K562 (cell line): Measurements from ENCODE around the gene UNC13A. TPM values are rescaled to one million over a fixed set of nuclear protein-coding genes. Genes with fewer than 3 reads are reported as not detected.

ENCODE experiments used
- ESRRA ChIP-seq: fragments of 450-650 bp; IDR thresholded peaks from 2 replicates; pipeline ENCODE4 v1.6.1; 2014; ENCODE audit warnings: low read depth, mild to moderate bottlenecking, moderate library complexity, borderline replicate concordance
- ETV6 ChIP-seq, 3 experiments: fragments of 150-350 bp in 1 of 3; sonication (generic) in 1 of 3; formaldehyde crosslinking in 1 of 3; IDR thresholded peaks; 2 replicates each; pipeline versions ENCODE4 v1.6.1 to v1.8.0; 2014 to 2022; ENCODE audit warnings: borderline replicate concordance in 2 of 3, low read depth in 2 of 3, antibody characterized with exemption in 1 of 3, low read length in 1 of 3, mild to moderate bottlenecking in 1 of 3, missing genetic modification reagents in 1 of 3
- FIP1L1 ChIP-seq: fragments of 200-400 bp; formaldehyde crosslinking; IDR thresholded peaks from 2 replicates; pipeline ENCODE4 v1.6.1; 2018; ENCODE audit warnings: mild to moderate bottlenecking, low read depth, low read length; ENCODE audit not compliant: poor library complexity, severe bottlenecking
- KAT2B ChIP-seq: IDR thresholded peaks from one replicate; pipeline ENCODE4 v1.6.1; 2012; ENCODE audit warnings: low read depth, mild to moderate bottlenecking, control low read depth, inconsistent platforms, low read length, moderate library complexity
- MECOM ChIP-seq: fragments of 250-450 bp; sonication (Bioruptor Pico); IDR thresholded peaks from 2 replicates; pipeline ENCODE4 v1.8.0; 2022; ENCODE audit warnings: inconsistent platforms
- RBM39 ChIP-seq: fragments of 200-400 bp; formaldehyde crosslinking; optimal IDR thresholded peaks from 2 replicates; pipeline ENCODE3; 2018; ENCODE audit warnings: low read depth, low read length
- SAP30 ChIP-seq: fragments of 200-600 bp; sonication (generic); IDR thresholded peaks from 2 replicates; pipeline ENCODE4 v1.6.1; 2012; ENCODE audit warnings: borderline replicate concordance, low read depth, mild to moderate bottlenecking, moderate library complexity, low read length, control low read depth, inconsistent platforms; ENCODE audit not compliant: insufficient read depth, poor library complexity, severe bottlenecking
- ZNF184 ChIP-seq: sonication (generic); formaldehyde crosslinking; IDR thresholded peaks from 2 replicates; pipeline ENCODE4 v1.5.0; 2020; ENCODE audit warnings: missing genetic modification reagents
- ZNF197 ChIP-seq: fragments of 200-800 bp; sonication (Bioruptor generic); IDR thresholded peaks from 2 replicates; pipeline ENCODE4 v1.6.1; 2016; ENCODE audit warnings: low read depth, missing genetic modification characterization, missing compliant biosample characterization
- ZNF274 ChIP-seq: IDR thresholded peaks from 2 replicates; pipeline ENCODE4 v1.6.1; 2011; ENCODE audit warnings: low read depth, mild to moderate bottlenecking, low read length, moderate library complexity, borderline replicate concordance
- ZNF3 ChIP-seq: fragments of 250-450 bp; sonication (Bioruptor Pico); IDR thresholded peaks from 2 replicates; pipeline ENCODE4 v1.5.0; 2021; ENCODE audit warnings: mild to moderate bottlenecking, moderate library complexity
- ZNF316 ChIP-seq: fragments of 450-650 bp; IDR thresholded peaks from 2 replicates; pipeline ENCODE4 v1.6.1; 2016
- ZNF668 ChIP-seq: fragments of 250-450 bp; sonication (Bioruptor Pico); IDR thresholded peaks from 2 replicates; pipeline ENCODE4 v1.8.0; 2022; ENCODE audit warnings: mild to moderate bottlenecking, inconsistent platforms
- ZNF76 ChIP-seq: fragments of 250-450 bp; sonication (Bioruptor Pico); IDR thresholded peaks from 2 replicates; pipeline ENCODE4 v1.4.0; 2020; ENCODE audit warnings: mild to moderate bottlenecking, moderate library complexity, borderline replicate concordance
- polyA plus RNA-seq, 8 experiments: library from polyadenylated mRNA; depleted of rRNA in 4 of 8; stranded (reverse) in 5 of 8; unstranded in 3 of 8; fragments of >200 nt; fragmentation: Nextera tagmentation in 2 of 8; fragmentation: Illumina TruSeq in 1 of 8; extraction: Ambion mirVana in 2 of 8; extraction: Trizol in 1 of 8; gene quantifications; 2 replicates each; pipeline versions ENCODE4 v1.2.1 to v1.2.3, GENCODE V29; 2011 to 2014; ENCODE audit warnings: inconsistent platforms in 1 of 8, missing spikeins in 1 of 8
- total RNA-seq, 7 experiments: library from RNA; depleted of rRNA in 6 of 7; stranded (reverse); fragments of >200 nt in 6 of 7; fragmentation: Illumina TruSeq in 2 of 7; extraction: Trizol in 2 of 7; gene quantifications; 2 replicates each; pipeline versions ENCODE4 v1.2.1 to v1.2.3, GENCODE V29; 2011 to 2021; ENCODE audit warnings: low replicate concordance in 1 of 7
- TF ChIP-seq, protein P1 (sequence below), 2 experiments: fragments of 450-650 bp; IDR thresholded peaks; 2 replicates each; pipeline ENCODE4 v1.6.1; 2018; ENCODE audit warnings: mild to moderate bottlenecking in 2 of 2, low read depth in 1 of 2; ENCODE audit not compliant: partially characterized antibody in 2 of 2
- TF ChIP-seq, protein P2 (sequence below): sonication (generic); formaldehyde crosslinking; IDR thresholded peaks from 2 replicates; pipeline ENCODE4 v1.8.1; 2022; ENCODE audit warnings: missing genetic modification reagents
- TF ChIP-seq, protein P3 (sequence below): sonication (generic); formaldehyde crosslinking; IDR thresholded peaks from 2 replicates; pipeline ENCODE4 v1.8.0; 2022; ENCODE audit warnings: mild to moderate bottlenecking, missing genetic modification reagents

Gene UNC13A
- total and polyA plus RNA-seq, 9 of the 15 experiments (the other 6 are each of a cell fraction or from before 2014, with no cell fraction given): 0.03 to 1.0 (median 0.25) TPM

DNA sequence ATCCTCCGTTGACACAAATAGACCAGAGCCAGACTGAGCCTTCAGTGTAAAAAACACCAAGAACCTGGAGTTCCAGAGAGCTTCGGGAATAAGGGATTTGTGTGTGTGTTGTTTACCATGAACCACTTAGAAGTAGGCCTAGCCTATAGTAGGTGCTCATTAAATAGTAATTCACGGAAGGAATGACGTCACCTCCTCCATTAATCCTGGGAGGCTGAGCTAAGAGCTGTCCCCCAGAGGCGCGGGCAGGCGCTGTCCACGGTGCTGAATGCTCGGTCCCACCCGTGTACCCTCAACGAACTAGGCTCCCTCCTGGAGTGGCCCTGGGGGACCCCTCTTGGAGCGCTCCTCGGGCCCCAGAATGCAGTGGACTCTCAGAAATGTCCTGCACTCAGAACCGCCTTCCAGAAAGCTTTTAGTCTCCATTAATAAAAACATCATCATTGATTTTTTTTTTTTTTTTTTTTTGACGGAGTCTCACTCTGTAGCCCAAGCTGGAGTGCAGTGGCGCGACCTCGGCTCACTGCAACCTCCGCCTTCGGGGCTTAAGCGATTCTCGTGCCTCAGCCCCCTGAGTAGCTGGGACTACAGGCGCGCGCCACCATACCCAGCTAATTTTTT, 6.5 kb downstream of the UNC13A start (continued):
- TF ChIP-seq SAP30 (no peak), ZNF668 (0 out of 2 replicates have a peak, but pooled peaks have one; percentile 30), ZNF3 (CRISPR knock-in tag) (no peak), ZNF76 (no peak), ZNF316 (no peak), ZNF274 (no peak), FIP1L1 (no peak), RBM39 (no peak), KAT2B (no peak), ZNF184 (no peak), ETV6 (IDR thresholded peaks at IDR 0.05; ENCODE audit: borderline replicate concordance in 1 of 2, low read depth in 2 of 2, low read length in 1 of 2) (no peak), ETV6 (CRISPR knock-in tag; IDR thresholded peaks at IDR 0.05; ENCODE audit: borderline replicate concordance) (no peak), ZNF197 (0 out of 2 replicates have a peak, but pooled peaks have one; percentile 55), ESRRA (no peak), MECOM (CRISPR knock-in tag) (peak; percentile 60; the same call in 1 of the 2 replicates)
- TF ChIP-seq, protein P1, sequence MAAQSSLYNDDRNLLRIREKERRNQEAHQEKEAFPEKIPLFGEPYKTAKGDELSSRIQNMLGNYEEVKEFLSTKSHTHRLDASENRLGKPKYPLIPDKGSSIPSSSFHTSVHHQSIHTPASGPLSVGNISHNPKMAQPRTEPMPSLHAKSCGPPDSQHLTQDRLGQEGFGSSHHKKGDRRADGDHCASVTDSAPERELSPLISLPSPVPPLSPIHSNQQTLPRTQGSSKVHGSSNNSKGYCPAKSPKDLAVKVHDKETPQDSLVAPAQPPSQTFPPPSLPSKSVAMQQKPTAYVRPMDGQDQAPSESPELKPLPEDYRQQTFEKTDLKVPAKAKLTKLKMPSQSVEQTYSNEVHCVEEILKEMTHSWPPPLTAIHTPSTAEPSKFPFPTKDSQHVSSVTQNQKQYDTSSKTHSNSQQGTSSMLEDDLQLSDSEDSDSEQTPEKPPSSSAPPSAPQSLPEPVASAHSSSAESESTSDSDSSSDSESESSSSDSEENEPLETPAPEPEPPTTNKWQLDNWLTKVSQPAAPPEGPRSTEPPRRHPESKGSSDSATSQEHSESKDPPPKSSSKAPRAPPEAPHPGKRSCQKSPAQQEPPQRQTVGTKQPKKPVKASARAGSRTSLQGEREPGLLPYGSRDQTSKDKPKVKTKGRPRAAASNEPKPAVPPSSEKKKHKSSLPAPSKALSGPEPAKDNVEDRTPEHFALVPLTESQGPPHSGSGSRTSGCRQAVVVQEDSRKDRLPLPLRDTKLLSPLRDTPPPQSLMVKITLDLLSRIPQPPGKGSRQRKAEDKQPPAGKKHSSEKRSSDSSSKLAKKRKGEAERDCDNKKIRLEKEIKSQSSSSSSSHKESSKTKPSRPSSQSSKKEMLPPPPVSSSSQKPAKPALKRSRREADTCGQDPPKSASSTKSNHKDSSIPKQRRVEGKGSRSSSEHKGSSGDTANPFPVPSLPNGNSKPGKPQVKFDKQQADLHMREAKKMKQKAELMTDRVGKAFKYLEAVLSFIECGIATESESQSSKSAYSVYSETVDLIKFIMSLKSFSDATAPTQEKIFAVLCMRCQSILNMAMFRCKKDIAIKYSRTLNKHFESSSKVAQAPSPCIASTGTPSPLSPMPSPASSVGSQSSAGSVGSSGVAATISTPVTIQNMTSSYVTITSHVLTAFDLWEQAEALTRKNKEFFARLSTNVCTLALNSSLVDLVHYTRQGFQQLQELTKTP (IDR thresholded peaks at IDR 0.05; ENCODE audit: low read depth in 1 of 2, partially characterized antibody in 2 of 2): peak in 1 of 2 experiments; percentile 96
- TF ChIP-seq, protein P2, sequence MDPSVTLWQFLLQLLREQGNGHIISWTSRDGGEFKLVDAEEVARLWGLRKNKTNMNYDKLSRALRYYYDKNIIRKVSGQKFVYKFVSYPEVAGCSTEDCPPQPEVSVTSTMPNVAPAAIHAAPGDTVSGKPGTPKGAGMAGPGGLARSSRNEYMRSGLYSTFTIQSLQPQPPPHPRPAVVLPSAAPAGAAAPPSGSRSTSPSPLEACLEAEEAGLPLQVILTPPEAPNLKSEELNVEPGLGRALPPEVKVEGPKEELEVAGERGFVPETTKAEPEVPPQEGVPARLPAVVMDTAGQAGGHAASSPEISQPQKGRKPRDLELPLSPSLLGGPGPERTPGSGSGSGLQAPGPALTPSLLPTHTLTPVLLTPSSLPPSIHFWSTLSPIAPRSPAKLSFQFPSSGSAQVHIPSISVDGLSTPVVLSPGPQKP (CRISPR knock-in tag): no peak
- TF ChIP-seq, protein P3, sequence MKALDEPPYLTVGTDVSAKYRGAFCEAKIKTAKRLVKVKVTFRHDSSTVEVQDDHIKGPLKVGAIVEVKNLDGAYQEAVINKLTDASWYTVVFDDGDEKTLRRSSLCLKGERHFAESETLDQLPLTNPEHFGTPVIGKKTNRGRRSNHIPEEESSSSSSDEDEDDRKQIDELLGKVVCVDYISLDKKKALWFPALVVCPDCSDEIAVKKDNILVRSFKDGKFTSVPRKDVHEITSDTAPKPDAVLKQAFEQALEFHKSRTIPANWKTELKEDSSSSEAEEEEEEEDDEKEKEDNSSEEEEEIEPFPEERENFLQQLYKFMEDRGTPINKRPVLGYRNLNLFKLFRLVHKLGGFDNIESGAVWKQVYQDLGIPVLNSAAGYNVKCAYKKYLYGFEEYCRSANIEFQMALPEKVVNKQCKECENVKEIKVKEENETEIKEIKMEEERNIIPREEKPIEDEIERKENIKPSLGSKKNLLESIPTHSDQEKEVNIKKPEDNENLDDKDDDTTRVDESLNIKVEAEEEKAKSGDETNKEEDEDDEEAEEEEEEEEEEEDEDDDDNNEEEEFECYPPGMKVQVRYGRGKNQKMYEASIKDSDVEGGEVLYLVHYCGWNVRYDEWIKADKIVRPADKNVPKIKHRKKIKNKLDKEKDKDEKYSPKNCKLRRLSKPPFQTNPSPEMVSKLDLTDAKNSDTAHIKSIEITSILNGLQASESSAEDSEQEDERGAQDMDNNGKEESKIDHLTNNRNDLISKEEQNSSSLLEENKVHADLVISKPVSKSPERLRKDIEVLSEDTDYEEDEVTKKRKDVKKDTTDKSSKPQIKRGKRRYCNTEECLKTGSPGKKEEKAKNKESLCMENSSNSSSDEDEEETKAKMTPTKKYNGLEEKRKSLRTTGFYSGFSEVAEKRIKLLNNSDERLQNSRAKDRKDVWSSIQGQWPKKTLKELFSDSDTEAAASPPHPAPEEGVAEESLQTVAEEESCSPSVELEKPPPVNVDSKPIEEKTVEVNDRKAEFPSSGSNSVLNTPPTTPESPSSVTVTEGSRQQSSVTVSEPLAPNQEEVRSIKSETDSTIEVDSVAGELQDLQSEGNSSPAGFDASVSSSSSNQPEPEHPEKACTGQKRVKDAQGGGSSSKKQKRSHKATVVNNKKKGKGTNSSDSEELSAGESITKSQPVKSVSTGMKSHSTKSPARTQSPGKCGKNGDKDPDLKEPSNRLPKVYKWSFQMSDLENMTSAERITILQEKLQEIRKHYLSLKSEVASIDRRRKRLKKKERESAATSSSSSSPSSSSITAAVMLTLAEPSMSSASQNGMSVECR: peak; percentile 84
